WTC11 (cell line): ENCODE measurements around the gene HPCAL1. TPM values are rescaled to one million over a fixed set of nuclear protein-coding genes. Genes with fewer than 3 reads are reported as not detected.

Experiments
- ATAC-seq: fragments of 200-7000 bp; cut with Tn5 transposase; 2 replicates; pipeline ENCODE4 v1.10.0; 2021; ENCODE audit warnings: mild to moderate bottlenecking, moderate library complexity
- CTCF ChIA-PET: fragments of 300-600 bp; sonication (Branson Sonifier 250); formaldehyde crosslinking; loops from one replicate; lab custom pipeline; 2021; ENCODE audit warnings: antibody characterized with exemption; lab: Charles Lee
- POLR2A ChIA-PET: fragments of 350-600 bp; sonication (Branson Sonifier 250); formaldehyde crosslinking; loops from one replicate; lab custom pipeline; 2021; ENCODE audit warnings: antibody characterized with exemption; lab: Charles Lee
- DNase-seq: peaks from one replicate; pipeline ENCODE4 v3.0.0; 2021; ENCODE audit warnings: low spot score
- H3K27ac Mint-ChIP-seq: 2 replicates; pipeline ENCODE4 v1.8.0; 2021; ENCODE audit warnings: mixed read lengths
- H3K27me3 Mint-ChIP-seq: 2 replicates; pipeline ENCODE4 v1.8.0; 2021; ENCODE audit warnings: low read depth, mild to moderate bottlenecking, moderate library complexity, mixed read lengths
- H3K36me3 Mint-ChIP-seq: 2 replicates; pipeline ENCODE4 v1.8.0; 2021; ENCODE audit warnings: mixed read lengths
- H3K4me1 Mint-ChIP-seq: 2 replicates; pipeline ENCODE4 v1.8.0; 2022; ENCODE audit warnings: mixed read lengths
- H3K4me3 Mint-ChIP-seq: 2 replicates; pipeline ENCODE4 v1.8.0; 2021; ENCODE audit warnings: mild to moderate bottlenecking, moderate library complexity, mixed read lengths
- H3K9me3 Mint-ChIP-seq: 2 replicates; pipeline ENCODE4 v1.8.0; 2021; ENCODE audit warnings: mixed read lengths
- ATF1 ChIP-seq: sonication (generic); formaldehyde crosslinking; IDR thresholded peaks from 2 replicates; pipeline ENCODE4 v1.8.1; 2023; ENCODE audit warnings: mild to moderate bottlenecking, moderate library complexity, missing genetic modification reagents
- ESRRA ChIP-seq: sonication (generic); formaldehyde crosslinking; IDR thresholded peaks from 2 replicates; pipeline ENCODE4 v1.8.1; 2022; ENCODE audit warnings: mild to moderate bottlenecking, missing genetic modification reagents, borderline replicate concordance
- GRHL2 ChIP-seq: fragments of 250-450 bp; sonication (Bioruptor Pico); IDR thresholded peaks from 2 replicates; pipeline ENCODE4 v1.8.0; 2022; ENCODE audit warnings: mild to moderate bottlenecking, moderate library complexity; ENCODE audit not compliant: insufficient replicate concordance, severe bottlenecking
- GTF2I ChIP-seq: fragments of 250-450 bp; sonication (Bioruptor Pico); conservative IDR thresholded peaks from 2 replicates; pipeline ENCODE4 v1.4.0; 2021; ENCODE audit warnings: mild to moderate bottlenecking
- NFYB ChIP-seq: sonication (generic); formaldehyde crosslinking; conservative IDR thresholded peaks from 2 replicates; pipeline ENCODE4 v1.8.0; 2022; ENCODE audit warnings: low read depth, missing genetic modification reagents
- ZNF263 ChIP-seq: sonication (generic); formaldehyde crosslinking; IDR thresholded peaks from 2 replicates; pipeline ENCODE4 v1.8.1; 2022; ENCODE audit warnings: low read depth, mild to moderate bottlenecking, moderate library complexity, missing genetic modification reagents
- ZNF281 ChIP-seq: sonication (generic); formaldehyde crosslinking; IDR thresholded peaks from 2 replicates; pipeline ENCODE4 v1.8.0; 2023; ENCODE audit warnings: mild to moderate bottlenecking, missing genetic modification reagents
- ZNF425 ChIP-seq: fragments of 250-450 bp; sonication (Bioruptor Pico); conservative IDR thresholded peaks from 2 replicates; pipeline ENCODE4 v1.9.0; 2021; ENCODE audit warnings: mild to moderate bottlenecking
- total RNA-seq: library from RNA; stranded (reverse); gene quantifications from 3 replicates; pipeline ENCODE4 v1.2.3, GENCODE V29; 2021
- TF ChIP-seq, protein P1 (sequence below): sonication (generic); formaldehyde crosslinking; IDR thresholded peaks from 2 replicates; pipeline ENCODE4 v1.8.0; 2023; ENCODE audit warnings: missing genetic modification reagents, mild to moderate bottlenecking, borderline replicate concordance

The HPCAL1 gene
- total RNA-seq, 1 experiment from 2014 or later: 11.8 TPM

DNA sequence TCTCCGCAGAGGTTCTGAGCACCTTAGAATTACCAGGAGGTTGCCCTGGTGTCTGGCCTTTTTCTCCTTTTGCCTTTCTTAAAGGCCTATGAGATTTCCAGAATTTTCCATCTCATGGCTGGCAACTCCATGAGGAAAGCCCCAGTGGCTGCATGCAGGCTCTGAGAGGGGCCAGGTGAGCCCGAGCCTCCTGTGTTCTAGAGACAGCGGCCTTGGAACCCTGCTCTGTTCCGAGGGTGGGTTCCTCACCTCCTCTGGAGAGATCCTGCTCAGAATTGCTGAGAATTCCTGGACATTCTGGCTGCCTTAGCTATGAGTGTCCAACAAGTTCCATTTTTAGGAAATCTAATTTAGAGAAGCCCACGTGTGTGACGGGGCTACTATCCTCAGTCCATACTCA lies 35.7 kb upstream of the HPCAL1 start (continued):
- TF ChIP-seq, protein P1, sequence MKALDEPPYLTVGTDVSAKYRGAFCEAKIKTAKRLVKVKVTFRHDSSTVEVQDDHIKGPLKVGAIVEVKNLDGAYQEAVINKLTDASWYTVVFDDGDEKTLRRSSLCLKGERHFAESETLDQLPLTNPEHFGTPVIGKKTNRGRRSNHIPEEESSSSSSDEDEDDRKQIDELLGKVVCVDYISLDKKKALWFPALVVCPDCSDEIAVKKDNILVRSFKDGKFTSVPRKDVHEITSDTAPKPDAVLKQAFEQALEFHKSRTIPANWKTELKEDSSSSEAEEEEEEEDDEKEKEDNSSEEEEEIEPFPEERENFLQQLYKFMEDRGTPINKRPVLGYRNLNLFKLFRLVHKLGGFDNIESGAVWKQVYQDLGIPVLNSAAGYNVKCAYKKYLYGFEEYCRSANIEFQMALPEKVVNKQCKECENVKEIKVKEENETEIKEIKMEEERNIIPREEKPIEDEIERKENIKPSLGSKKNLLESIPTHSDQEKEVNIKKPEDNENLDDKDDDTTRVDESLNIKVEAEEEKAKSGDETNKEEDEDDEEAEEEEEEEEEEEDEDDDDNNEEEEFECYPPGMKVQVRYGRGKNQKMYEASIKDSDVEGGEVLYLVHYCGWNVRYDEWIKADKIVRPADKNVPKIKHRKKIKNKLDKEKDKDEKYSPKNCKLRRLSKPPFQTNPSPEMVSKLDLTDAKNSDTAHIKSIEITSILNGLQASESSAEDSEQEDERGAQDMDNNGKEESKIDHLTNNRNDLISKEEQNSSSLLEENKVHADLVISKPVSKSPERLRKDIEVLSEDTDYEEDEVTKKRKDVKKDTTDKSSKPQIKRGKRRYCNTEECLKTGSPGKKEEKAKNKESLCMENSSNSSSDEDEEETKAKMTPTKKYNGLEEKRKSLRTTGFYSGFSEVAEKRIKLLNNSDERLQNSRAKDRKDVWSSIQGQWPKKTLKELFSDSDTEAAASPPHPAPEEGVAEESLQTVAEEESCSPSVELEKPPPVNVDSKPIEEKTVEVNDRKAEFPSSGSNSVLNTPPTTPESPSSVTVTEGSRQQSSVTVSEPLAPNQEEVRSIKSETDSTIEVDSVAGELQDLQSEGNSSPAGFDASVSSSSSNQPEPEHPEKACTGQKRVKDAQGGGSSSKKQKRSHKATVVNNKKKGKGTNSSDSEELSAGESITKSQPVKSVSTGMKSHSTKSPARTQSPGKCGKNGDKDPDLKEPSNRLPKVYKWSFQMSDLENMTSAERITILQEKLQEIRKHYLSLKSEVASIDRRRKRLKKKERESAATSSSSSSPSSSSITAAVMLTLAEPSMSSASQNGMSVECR (CRISPR knock-in tag): no peak
- TF ChIP-seq ESRRA (no peak), GTF2I (no peak)

- Mint-ChIP-seq H3K9me3 (no peaks in the 10 kb centered on the region), H3K27ac (no peak overlapping the region), H3K27me3 (no peaks in the 10 kb centered on the region), H3K4me3 (no peak overlapping the region), H3K4me1 (no peaks in the 10 kb centered on the region), H3K36me3 (no peaks in the 10 kb centered on the region)
- ChIA-PET POLR2A (no interaction called here), CTCF (interaction anchor here (0.6 to 2.0 kb wide), 24 partner anchors 8 to 244 kb away, joined by 3 to 19 read pairs (median 3); no protein-coding TSS in a partner anchor)
- DNase-seq (peak; percentile 37), ATAC-seq (peak; percentile 68)
- TF ChIP-seq ZNF425 (CRISPR knock-in tag) (no peak), GRHL2 (CRISPR knock-in tag) (no peak), ZNF263 (CRISPR knock-in tag) (no peak), NFYB (CRISPR knock-in tag) (no peak), ATF1 (CRISPR knock-in tag) (no peak), ZNF281 (CRISPR knock-in tag) (no peak)
- TF ChIP-seq, protein P1 (CRISPR knock-in tag): no peak
Measured at GRCh38 chr2:10267551-10268465, 34.9 kb upstream of the HPCAL1 start.
